ENCODE measurements around the gene CREBBP.

The CREBBP gene

DNA sequence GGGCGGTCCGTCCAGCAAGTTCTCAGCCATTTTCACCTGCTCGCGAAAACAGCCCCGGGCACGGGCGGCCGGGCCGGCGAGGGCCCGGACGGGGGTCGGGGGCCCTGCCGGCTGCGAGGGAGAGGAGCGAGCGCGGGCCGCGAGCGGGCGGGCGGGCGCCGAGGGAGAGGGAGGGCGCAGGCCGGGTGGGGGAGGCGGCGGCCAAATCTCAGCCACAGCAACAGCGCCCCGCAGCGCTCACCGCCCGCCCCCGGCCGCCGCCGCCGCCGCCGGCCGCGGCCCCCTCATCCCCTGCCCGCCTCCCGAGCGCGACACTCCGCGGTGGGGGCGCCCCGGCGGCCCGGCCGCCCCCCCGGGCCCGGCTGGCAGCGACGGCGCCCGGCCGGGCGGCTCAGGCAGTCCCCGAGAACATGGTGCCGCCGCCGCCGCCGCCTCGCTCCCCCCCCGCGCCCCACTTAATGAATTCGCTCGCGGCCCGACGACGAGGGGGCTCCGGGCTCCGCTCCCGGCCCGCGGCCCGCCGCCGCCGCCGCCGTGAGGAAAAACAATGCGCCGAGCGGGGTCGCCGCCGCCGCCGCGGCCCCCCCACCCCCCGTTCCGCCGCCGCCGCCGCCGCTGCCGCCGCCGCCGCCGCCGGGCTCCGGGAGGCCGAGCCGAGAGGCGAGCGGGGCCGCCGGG is 487 bp downstream of the CREBBP start:
- peak; percentile 25 for TF ChIP-seq CTCF (IDR thresholded peaks at IDR 0.05; ENCODE audit: insufficient read depth, missing control alignments)
- DNase-seq (ENCODE audit: insufficient read length, low spot score), result no peak
- FAIRE-seq, result no peak

- FAIRE-seq, result no peak
- no peak for TF ChIP-seq CTCF (IDR thresholded peaks at IDR 0.05; ENCODE audit: insufficient read depth, missing control alignments)
- no peak for DNase-seq (ENCODE audit: insufficient read length, low spot score)
These were observed 1.1 kb downstream of the CREBBP start for GRCh38 chr16:3879258-3879886.

- TF ChIP-seq CTCF (IDR thresholded peaks at IDR 0.05; ENCODE audit: insufficient read depth, missing control alignments), result no peak
- DNase-seq (ENCODE audit: insufficient read length, low spot score) (no peak), FAIRE-seq (no peak)
These were observed 1.9 kb downstream of the CREBBP start for GRCh38 chr16:3878610-3879009.

DNA sequence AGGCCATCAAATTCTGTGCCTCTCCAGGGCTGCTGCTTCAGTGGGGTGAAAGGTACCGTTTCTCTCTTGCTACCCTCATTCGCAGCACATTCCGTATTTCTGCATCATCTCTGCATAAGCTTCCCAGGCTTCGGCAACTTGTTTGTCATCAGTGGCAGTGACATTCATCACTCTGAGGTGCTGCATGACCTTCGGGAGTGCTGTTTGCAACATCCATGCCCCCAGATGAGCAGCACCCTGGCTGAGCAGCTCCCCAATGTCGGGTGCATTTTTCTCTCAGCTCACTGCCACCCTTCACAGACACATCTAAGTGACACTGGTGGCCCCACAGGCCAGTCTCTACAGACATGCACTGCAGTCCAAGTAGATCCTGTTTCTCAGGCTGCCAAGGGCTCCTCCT is 3.8 kb downstream of the CREBBP start:
- DNase-seq (ENCODE audit: insufficient read length, low spot score) (no peak), FAIRE-seq (no peak)
- TF ChIP-seq CTCF (IDR thresholded peaks at IDR 0.05; ENCODE audit: insufficient read depth, missing control alignments), result no peak

GRCh38 chr16:3876160-3876559 is 4.4 kb downstream of the CREBBP start:
- FAIRE-seq, result no peak
- DNase-seq (ENCODE audit: insufficient read length, low spot score), result no peak
- TF ChIP-seq CTCF (IDR thresholded peaks at IDR 0.05; ENCODE audit: insufficient read depth, missing control alignments), result no peak

GRCh38 chr16:3874794-3875692 is 5.5 kb downstream of the CREBBP start:
- DNase-seq (ENCODE audit: insufficient read length, low spot score), result no peak
- no peak for FAIRE-seq
- TF ChIP-seq CTCF (IDR thresholded peaks at IDR 0.05; ENCODE audit: insufficient read depth, missing control alignments), result no peak
